K562 treated with DMSO at 1 percent for 24 hours (cell line): ENCODE data around the gene PROB1. TPM values are rescaled to one million over a fixed set of nuclear protein-coding genes. Genes with fewer than 3 reads are reported as not detected.

Source experiments
- total RNA-seq: library from RNA; unstranded; fragments of 300-600 nt; gene quantifications from 2 replicates; pipeline ENCODE4 v1.2.3, GENCODE V29; 2022; ENCODE audit warnings: low read depth; ENCODE audit not compliant: insufficient read depth

Gene PROB1, protein sequence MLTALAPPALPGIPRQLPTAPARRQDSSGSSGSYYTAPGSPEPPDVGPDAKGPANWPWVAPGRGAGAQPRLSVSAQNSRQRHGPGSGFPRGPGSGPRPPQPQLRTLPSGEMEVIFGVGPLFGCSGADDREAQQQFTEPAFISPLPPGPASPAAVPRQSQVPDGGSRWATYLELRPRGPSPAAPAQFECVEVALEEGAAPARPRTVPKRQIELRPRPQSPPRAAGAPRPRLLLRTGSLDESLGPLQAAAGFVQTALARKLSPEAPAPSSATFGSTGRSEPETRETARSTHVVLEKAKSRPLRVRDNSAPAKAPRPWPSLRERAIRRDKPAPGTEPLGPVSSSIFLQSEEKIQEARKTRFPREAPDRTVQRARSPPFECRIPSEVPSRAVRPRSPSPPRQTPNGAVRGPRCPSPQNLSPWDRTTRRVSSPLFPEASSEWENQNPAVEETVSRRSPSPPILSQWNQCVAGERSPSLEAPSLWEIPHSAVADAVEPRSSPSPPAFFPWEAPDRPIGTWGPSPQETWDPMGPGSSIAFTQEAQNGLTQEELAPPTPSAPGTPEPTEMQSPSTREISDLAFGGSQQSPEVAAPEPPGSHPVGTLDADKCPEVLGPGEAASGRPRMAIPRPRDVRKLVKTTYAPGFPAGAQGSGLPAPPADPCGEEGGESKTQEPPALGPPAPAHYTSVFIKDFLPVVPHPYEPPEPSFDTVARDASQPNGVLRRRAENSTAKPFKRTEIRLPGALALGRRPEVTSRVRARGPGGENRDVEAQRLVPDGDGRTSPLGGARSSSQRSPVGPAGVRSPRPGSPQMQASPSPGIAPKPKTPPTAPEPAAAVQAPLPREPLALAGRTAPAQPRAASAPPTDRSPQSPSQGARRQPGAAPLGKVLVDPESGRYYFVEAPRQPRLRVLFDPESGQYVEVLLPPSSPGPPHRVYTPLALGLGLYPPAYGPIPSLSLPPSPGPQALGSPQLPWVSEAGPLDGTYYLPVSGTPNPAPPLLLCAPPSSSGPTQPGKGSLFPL
- total RNA-seq: 3.4 and 3.5 TPM in 2 replicates

DNA sequence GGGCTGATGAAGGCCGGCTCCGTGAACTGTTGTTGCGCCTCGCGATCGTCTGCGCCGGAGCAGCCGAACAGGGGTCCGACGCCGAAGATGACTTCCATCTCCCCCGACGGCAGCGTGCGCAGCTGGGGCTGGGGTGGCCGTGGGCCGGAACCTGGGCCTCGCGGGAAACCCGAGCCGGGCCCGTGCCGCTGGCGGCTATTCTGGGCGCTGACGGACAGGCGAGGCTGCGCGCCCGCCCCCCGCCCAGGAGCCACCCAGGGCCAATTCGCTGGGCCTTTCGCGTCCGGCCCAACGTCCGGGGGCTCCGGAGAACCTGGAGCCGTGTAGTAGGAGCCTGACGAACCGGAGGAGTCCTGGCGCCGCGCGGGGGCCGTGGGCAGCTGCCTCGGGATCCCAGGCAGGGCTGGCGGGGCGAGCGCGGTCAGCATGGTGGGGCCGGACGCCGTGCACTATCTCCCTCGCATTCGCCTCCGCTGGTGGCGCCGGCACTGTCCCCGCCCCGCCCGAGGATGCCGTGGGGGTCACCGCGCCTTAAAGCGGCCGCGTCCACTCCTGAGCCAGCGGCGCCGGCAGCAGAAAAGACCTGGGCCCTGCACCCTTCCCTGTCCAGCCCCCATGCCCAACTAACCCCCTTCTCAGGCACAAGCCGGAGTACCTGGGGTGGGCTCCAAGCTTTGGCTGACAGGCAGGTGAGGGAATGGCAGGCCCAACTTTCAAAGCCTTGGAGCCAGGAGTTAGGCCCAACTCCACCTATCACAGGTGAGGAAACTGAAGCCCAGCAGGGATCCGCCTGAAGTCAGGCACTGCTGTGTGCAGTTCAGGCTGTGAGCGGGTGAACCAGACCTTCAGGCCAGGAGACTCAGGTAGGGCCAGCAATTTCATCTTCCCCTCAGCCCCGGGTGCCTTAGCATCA lies at the start of gene PROB1:
Gene PROB1, minus strand, starts transcription at position 451 of the 913 bp plus-strand sequence. Its CDS starts 23 bp downstream, at position 428.

DNA sequence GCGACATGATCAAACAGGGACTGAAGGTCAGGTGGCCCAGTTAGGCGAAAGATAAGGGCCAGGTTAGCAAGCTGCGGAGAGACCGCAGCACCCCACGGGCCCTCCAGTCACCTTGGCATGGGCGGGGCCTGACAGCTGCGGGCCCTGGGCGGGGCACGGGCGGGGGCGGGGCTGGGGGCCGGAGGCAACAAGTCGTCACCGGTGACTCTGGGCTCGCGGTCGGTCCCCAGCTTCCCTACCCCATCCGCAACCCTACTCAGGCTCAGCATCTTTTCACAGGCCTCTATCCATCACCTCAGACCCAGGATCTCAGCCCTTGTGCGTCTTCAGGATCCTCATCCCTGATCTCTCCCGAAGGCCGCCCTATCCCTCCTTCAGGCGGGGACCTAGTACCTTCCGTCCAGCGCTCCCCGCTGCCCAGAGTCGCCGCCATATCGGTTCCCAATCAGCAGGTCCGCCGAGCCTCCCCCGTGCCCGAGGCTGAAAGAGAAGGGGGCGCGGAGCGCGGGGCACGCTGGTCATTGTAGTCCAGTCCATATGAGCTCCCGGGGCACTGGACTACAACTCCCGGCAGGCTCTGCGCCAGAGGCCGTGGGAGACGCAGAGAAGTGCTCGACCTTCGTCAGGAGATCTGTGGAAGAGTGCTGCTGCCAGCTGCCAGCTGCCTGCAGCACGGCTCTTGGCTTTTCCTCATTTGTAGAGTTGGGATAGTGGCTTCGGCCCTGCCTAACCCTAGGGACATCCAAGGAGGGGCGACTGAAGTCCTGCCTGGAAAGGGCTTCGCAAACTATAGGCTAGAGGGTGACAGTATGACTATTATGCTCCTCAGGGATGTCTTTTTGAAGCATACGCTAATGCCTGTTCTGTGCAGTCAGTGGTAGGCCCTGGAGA lies 44.4 kb upstream of the PROB1 start, which contains the start of gene DNAJC18:
Gene DNAJC18, minus strand, starts transcription at position 513 of the 891 bp plus-strand sequence. Its CDS starts 80 bp downstream, at position 433.

DNA sequence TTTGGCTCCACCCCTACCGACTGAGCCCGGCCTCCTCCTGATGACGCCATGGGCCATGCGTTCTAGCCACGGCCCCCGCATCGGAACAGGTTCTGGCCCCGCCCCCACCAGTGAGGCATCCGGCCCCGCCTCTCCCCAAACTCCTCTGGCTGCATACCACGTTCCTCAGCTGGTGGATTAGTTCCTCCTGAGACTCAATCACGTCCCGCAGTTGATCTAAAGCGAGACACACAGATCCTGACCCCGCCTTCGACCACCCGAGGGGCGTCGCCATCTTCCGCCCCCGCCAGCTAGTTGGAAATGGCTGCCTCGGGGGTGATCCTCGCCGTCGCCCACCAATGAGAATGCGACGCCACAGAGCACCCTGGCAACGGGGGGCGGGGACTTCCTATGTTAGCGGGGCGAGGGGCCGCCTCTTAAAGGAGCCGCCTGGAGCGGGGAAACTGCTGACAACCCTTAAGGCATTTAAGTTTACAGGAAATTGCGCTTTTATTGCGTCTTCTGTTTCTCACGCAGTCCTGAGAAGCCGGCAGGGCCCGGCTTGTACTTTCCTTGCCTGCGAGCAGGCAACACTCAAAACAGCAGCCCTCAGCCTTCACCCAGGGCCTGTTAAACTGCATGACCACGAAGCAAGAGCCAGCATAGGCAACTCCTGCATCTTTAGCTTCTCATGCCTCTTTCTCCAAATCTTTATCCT lies 9.0 kb upstream of the PROB1 start, which contains the start of gene SPATA24:
Gene SPATA24, minus strand, starts transcription at position 303 of the 697 bp plus-strand sequence. Its CDS starts 29 bp downstream, at position 274.

DNA sequence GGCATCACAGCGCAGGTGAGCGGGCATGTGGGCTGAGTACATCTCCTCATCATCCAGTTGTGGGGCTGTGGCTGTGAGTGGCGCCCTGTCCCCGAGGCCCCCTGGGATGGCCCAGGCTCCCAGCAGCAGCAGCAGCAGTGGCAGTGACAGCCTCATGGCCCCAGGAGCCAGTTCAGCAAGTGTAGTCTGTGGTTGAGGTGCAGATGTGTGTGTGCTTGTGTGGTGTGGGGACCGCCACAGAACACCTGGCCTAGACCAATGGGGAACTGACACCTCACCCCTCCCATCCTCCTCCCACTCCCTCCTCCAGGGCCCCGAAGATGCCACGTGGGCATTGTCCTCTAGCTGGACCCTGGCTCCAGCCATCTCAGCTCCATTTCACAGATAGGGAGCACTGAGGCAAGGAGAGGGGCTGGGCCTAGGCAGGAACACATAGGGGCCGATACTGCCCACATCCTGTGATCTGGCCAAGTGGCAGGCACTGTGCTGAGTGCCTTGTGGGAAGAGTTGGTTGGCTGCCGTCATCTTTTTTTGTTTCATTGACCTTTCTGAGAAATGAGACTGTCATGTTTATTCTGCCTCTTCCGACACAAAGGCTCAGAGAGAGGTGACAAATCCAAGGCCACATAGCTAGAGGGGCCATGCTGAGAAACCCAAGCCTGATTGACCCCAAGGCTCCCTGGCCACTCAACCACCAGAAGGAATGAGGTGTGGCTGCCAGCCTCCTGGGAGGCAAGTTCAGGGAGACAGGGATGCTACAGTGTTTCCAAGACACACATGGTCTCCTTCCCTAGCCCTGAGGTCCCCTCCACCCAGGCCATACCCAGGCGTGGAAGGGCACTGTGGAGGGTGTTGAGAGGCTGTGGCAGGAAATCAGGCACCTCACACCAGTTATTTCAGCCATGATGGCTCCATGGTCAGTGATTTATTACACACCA lies 4.9 kb downstream of the PROB1 start, which contains the start of gene MZB1:
Gene MZB1, minus strand, starts transcription at position 213 of the 938 bp plus-strand sequence. Its CDS starts 57 bp downstream, at position 156.

DNA sequence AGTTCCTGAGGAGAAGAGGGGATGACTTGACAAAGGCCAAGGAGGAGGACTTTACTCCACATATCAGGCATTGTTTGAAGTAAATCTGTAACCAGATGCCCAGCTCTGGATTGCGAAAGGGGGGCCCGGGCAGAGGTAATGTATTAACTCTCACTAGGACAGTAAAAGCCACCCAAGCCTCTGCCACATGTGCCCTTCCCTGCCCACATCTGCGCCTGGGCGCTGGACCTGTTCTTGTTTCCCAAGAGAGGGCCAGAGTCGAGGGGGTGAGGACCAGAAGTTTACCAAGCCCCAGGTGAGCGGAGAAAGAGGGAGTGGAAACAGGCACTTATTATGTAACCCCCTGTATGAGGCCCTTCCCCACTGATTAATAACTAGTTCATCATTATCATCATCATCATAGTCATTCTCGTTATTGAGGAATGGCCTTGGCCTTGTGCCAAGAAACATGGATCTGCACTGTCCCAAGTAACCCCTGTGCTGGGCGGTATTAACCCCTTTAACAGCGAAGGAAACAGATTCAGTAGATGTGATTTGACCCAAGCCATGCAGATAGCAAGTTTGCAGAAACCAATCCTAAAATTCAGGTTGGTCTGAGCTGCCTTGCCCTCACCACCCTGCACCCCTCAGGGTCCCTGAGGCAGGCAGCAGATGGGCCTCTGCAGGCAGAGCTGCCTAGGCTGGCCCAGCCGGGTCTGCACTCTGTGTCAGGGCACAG lies 11.5 kb downstream of the PROB1 start, which contains the start of gene SLC23A1:
Gene SLC23A1, minus strand, starts transcription at position 23 of the 718 bp plus-strand sequence. CDS start 44 bp downstream, outside the sequence.

DNA sequence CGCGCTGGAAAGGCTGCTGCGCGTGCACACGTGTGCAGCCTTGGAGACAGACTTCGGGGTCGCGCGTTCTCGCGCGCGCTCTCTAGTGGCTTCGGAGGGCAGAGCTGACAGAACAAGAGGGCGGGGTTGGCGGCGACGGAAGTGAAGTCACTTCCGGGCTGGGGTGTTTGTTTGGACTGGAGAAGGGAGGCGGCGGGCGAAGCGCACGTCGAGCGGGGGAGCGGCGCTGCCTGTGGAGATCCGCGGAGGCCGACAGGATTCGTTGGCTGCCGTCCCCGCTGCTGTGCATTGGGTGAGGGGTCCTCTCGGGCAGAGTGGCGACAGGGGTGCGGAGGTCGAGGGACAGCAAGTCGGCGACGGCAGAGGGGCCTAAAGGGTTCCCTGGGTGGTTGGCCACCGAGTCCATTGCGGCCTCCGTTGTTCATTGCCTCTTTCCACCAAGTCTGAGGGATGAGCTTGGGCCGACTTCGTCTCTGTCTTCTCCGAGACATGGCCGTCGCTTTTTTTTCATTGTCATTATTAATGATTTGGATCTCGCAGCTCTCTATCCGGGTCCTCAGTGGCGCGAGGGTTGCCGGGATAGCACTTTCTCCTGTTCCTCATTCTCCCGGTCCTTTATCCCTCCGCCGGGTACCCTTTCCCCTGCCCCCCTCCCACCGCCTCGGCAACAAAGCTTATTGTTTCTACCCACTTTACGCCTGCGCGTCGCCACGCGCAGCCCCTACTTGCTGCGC lies 53.0 kb downstream of the PROB1 start, which contains the start of gene PAIP2:
Gene PAIP2, plus strand, starts transcription at position 166 of the 734 bp plus-strand sequence. CDS start 21,931 bp downstream, outside the sequence.

Other genes with a start within 250 kb of the PROB1 start
- 48.5 and 52.6 TPM in 2 replicates for gene SIL1, start 196.7 kb downstream of the PROB1 start, total RNA-seq
- 90.5 and 99.3 TPM in 2 replicates for gene MATR3, start 101.4 kb downstream of the PROB1 start, total RNA-seq
- gene PAIP2, start 53.2 kb downstream of the PROB1 start, total RNA-seq: 92.0 and 105 TPM in 2 replicates
- 0.29 and 0.45 TPM in 2 replicates for gene SLC23A1, start 11.8 kb downstream of the PROB1 start, total RNA-seq
- gene MZB1, start 5.2 kb downstream of the PROB1 start, total RNA-seq: 0.35 TPM in 1 of 2 replicates, not detected in the other
- 5.0 and 7.1 TPM in 2 replicates for gene SPATA24, start 9.0 kb upstream of the PROB1 start, total RNA-seq
- gene DNAJC18, start 44.4 kb upstream of the PROB1 start, total RNA-seq: 3.1 and 4.6 TPM in 2 replicates
- gene ECSCR, start 67.6 kb upstream of the PROB1 start, total RNA-seq: not detected in 2 replicates
- not detected in 2 replicates for gene SMIM33, start 75.9 kb upstream of the PROB1 start, total RNA-seq
- 118 and 123 TPM in 2 replicates for gene STING1, start 87.7 kb upstream of the PROB1 start, total RNA-seq
- 97.0 and 102 TPM in 2 replicates for gene UBE2D2, start 166.2 kb upstream of the PROB1 start, total RNA-seq